Bone marrow (tissue), 2 donors: Measurements from ENCODE around the gene SIPA1L3.
"Not testable (repeated sequence)": the region's sequence is repeated elsewhere in the genome, so short reads cannot be mapped to it uniquely, and the experiment has no call there.

Source experiments
- DNase-seq, 2 donors: peaks; one replicate each; lab custom pipeline; 2025; lab: John Stamatoyannopoulos, UW

The SIPA1L3 gene

DNA sequence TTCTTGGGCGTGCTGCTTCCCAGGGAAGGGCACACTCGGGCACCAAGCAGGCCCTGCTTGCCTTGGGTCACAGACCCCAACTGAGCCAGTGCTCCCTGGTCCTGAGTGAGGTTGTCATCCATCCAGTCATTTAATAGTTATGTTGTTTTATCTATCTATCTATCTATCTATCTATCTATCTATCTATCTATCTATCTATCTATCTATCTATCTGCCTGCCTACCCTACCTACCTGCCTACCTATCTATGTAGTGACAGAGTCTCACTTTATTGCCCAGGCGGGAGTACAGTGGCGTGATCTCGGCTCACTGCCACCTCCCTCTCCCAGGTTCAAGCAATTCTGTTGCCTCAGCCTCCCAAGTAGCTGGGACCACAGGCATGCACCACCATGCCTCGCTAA, 164.0 kb downstream of the SIPA1L3 start:
- not testable (repeated sequence) for DNase-seq

DNA sequence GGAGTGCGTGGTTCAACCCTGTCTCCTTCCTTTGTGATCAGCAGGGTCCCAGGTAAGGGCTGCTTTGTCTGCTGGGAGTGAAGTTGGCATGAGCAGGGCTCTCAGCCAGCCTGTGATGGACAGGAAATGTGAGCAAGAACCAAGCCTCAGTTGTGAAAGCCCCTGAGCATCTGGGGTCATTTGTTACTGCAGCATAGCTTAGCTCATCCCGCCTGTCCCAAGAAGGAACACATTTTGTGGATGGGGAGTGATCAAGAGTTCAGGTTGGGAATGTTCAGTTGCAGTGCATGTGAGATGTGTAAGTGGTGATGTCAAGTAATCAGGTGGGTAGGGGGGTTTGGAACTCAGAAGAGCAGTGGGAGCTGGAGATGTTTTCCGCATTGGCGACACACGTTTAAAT, 164.6 kb downstream of the SIPA1L3 start:
- no peak for DNase-seq

DNA sequence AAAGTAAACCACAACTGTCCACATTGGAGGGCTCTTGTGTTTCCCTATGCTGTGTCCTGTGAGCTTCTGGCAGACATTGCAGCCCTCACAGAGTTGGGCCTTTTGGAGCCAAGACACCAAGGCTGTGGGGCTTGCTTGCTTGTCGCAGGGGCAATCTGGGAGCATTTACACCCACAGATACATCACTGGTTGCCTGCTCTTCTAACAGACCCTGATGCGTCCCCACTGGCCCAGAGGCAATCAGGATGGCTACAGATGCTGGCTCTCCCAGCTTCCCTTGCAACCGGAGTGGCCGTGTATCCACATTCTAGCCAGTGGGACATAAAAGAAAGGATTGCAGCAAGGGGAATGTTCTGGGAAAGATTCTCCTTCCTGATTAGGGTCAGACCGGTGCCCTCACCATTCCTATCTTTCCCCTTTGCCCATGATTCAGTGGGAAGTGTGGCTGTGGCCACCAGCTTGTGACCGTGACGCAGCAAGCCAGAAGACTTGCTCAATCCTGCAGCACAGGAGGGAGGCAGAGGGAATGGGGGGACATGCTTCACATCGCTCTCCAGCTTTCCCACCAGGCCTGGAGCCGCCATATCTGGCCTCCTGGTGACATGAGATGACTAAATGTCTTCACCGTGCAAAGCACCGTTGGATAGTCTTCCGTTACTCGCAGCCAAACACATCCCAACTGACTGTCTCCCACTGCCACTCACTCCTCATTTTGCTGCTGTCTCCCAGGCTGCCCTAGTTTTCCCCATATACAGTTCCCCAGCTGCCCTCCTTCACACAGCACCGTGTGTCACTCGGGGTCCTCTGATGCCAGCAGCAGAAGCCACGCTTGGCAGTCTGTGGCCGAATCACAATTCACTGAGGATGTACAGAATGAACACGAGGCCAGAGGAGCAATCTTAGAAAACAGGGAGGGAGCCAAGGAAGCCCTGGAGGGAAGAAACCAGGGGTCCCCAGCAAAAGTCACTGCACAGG, 166.1 kb downstream of the SIPA1L3 start:
- no peak for DNase-seq

DNA sequence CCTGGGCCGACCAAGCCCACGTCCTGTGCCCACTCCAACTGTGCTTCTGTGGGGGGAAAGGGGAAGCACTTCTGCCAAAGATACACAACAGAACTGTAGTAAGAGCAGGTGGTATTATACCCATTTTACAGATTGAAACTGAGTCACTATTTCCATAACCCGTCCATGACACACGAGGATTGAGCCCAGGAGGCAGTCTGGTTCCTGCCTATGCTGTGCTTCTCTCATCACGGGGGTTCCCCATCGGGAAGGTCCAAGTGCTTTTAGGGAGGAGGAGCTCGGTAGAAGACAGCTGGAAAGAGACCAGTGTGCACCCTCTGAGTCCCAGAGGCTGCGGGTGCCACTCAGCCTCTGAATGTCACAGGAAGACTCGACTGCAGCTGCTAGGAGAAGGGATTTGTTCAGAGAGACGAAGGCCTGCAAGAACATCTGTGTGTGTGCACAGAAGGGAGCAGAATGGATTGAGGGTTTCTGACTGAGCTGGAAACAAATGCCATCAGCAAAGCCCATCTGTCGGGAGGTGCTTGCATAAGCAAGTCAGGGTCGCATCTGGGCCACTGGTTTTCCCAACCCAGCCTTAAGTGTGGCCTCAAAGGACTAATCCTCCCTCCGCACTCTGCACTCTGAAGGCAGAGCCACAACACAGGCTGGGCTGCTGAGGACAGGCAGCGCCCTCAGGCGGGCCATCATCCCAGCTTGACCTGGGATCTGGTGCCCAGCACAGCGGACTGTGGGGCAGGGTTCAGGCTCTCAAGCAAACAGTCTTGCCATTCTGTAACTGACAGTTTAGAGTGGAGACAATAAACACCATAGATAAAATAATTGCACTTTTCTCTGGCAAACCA, 167.1 kb downstream of the SIPA1L3 start:
- no peak for DNase-seq

DNA sequence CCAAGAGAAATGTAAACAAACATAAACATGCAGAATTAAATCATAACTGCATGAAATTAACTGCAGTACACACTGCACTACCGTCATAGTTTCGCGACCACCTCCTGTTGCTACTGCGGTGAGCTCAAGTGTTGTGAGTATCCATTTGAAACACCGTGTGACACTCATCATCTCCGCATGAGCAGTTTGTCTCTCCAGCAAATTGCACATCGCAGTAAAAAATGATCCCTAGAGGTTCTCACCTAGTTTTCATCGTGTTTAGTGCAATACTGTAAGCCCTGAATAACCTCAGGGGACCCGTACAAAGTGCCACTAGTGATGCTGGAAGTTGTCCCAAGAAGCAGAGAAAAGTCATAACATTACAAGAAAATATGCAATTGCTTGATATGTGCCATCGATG, 169.3 kb downstream of the SIPA1L3 start:
- DNase-seq, result no peak

DNA sequence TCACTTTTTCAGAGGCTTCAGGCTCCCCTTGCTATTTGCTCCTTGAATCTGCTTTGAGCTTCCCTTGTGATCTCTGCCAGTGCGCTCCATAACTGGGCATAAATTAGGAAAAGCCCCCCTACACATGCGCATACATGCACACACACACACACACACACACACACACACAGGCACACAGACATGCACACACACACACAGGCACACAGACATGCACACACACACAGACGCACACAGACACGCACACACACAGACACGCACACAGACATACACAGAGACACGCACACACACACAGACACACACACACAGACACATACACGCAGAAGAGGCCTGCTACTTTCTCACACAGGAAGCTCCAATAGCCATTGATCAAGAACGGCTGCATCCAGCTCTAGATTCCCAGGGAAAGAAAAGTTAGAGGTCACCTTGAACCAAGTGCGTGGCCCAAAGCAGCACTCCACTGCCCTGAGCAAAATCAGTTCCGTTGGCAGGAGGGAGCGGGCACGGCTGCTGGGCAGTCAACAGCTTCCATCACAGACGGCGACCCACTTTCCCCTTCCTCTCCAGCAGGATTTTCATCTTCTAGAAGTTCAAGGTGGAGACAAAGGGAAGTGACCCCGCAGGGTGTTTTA, 171.4 kb downstream of the SIPA1L3 start:
- no peak for DNase-seq

DNA sequence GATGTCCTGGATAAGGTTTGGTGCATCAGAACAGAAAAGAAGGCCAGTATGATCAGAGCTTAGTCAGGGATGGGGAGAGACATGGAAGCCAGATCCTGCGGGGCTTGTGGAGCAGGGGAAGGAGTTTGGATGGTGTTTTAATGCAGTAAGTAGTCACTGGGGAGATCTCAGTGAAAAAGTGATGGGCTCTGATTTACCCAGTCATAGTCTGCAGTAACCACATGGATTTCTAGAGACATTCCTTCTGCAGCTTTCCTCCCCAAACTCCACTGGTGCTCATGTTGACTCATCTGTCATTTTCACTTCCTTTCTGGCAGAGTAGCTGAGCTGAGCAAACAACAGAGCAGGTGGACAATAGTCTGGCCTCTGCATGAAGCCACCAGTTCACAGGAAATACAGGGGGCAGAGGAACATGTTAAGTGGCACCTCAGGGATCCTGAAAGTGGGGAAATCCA, 172.9 kb downstream of the SIPA1L3 start:
- peak in 1 of 2 donors; percentile 9 for DNase-seq

DNA sequence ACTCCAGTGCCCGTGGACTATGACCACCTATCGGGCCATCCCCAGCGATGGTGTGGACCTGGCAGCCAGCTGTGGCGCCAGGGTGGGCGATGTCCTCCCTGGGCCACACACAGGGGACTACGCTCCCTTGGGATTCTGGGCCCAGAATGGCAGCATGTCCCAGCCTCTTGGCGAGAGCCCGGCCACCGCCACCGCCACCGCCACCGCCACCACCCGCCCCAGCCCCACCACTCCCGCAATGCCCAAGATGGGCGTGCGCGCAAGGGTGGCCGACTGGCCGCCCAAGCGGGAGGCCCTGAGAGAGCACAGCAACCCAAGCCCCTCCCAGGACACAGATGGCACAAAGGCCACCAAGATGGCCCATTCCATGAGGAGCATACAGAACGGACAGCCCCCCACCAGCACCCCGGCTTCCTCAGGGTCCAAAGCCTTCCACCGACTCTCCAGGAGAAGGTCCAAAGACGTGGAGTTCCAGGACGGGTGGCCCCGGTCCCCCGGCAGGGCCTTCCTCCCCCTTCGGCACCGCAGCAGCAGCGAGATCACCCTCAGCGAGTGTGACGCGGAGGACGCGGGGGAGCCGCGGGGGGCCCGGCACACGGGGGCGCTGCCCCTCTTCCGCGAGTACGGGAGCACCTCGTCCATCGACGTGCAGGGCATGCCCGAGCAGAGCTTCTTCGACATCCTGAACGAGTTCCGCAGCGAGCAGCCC, 174.7 kb downstream of the SIPA1L3 start:
- DNase-seq, result no peak

DNA sequence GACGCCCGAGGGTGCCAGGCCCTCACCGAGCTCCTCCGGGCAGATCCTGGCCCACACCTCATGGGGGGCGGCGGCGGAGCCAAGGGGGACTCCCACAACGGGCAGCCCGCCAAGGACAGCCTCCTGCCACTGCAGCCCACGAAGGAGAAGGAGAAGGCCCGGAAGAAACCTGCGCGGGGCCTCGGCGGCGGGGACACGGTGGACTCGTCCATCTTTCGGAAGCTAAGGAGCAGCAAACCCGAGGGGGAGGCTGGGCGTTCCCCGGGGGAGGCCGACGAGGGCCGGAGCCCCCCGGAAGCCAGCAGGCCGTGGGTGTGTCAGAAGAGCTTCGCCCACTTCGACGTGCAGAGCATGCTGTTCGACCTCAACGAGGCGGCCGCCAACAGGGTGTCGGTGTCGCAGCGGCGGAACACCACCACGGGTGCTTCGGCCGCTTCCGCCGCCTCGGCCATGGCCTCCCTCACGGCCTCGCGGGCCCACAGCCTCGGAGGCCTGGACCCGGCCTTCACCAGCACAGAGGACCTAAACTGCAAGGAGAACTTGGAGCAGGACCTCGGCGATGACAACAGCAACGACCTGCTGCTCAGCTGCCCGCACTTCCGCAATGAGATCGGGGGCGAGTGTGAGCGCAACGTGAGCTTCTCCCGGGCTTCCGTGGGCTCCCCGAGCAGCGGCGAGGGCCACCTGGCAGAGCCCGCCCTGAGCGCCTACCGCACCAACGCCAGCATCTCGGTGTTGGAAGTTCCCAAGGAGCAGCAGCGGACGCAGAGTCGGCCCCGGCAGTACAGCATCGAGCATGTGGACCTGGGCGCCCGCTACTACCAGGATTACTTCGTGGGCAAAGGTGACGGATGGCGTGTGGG, 175.5 kb downstream of the SIPA1L3 start:
- no peak for DNase-seq

DNA sequence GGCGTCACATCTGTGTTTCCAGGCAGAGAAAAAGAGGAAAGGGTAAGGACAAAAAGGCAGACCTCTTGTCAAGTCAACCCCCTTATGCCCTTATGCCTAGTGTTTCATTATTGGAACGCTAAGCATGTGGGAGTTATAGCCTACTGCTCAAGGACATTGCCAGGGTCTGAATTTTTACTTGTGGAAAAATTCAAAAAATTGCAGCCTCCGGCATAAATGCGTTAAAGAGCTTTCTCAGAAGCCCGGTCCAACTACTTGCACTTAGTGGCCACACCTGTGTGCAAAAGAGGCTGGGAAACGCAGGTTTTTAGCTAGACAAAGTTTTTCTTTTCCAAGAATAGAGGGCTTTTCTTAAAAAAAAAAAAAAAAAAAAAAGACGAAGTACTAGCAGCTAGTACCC, 177.2 kb downstream of the SIPA1L3 start:
- no peak for DNase-seq

DNA sequence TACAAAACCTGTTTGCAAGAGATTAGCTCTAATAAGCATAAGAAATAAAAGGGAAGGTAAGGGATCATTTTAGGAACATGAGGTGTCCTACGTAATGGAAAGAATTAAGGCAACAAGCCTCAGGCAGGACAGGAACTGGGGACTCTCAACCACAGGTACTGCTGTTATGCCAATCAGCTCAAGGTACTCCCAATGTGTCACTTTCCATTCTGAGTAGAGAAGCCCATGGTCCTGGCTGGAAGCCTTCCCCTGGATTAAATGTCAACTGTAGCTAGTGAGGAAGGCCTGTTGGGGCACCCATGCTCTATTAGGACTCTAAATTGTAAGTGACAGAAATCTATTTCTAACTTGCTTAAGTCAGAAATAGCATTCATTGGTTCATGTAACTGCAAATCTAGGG, 182.4 kb downstream of the SIPA1L3 start:
- no peak for DNase-seq

DNA sequence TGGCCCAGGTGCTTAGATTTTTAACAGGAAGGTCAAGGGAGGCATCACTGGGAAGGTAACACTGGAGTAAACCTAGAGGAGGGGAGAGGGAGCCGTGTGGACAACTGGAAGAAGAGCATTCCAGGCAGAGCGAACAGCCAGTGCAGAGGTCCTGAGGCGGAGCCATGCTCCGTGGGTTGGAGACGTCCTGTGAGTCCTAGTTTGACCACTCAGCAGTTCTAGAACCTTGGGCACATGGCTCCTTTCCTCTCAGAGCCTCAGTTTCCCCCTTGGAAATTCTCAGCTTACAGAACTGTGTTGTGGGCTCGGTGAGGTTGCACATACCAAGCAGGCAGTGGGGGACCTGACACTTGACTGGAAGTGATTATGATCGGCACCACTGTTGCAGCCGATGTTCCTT, 186.1 kb downstream of the SIPA1L3 start:
- no peak for DNase-seq

DNA sequence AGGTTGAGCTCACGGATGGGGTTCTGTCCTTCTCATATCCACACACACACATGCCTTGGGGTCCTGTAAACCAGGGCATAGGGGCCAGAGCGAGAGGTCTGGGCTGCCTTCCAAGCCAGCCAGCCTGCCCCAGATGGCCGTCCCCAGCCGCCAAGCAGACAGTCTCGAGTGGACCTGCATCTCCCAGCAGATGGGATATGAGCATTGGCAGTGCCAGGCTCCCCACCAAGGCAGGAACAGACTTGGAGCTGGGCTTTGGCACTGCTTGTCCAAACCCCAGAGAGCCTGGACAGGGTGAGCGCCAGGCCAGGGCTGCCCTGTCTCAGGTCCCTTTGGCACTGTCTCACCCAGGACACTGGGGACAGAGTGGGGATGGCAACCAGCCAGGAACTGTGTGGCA, 186.6 kb downstream of the SIPA1L3 start:
- no peak for DNase-seq

DNA sequence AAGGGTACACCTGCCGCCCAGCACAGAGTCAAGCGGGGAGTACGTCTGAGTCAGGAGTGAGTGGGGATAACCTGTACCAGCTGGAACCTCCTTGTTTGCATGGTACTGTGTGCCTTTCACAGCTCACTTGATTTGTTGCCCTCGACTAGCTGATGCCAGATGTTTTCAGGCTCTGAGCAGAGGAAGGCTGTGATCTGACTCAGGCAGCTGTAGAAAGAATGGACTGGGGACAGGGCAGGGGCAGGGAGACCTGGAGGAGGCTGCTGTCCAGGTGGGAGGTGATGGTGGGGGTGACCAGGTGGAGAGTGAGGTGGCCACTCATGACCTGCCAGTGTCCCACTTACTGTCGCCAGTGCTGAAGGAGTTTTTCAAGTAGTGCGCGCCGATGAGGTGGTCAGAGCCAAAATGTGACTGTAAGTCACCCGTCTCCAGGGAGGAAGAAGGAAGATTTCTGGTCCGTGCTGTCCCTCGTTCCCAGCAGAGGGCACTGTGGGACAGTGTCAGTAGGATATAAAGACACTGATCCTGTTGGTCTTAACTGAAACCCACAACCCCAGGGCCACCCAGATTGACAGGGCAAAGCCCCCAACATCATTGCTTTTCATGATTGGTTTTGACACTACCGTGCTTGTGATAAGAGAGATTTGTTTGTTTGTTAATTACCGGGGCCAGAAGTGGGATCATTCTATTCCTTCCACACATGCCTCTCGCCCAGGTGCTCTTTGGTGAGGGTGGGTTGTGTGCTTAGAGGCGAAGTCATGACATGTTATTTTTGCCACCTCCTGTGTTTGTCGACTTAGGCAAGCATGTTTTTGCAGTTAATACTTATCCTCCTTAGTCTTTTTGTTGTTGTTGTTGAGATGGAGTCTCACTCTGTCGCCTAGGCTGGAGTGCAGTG, 188.7 kb downstream of the SIPA1L3 start:
- peak; percentile 5 to 64 for DNase-seq

DNA sequence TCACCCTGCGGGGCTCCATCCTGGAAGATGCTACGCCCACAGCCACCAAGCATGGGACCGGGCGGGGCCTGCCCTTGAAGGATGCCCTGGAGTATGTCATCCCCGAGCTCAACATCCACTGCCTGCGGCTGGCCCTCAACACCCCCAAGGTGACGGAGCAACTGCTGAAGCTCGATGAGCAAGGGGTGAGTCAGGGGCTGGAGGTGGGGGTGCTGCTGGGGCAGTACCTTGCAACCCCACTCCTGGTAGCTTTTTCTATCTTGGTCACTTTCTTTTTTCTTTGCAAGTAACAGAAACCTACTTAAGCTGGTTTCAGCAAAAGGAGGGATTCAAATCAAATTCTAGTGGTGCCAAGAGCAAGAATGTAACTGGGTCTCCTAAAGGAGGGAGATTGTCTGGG, 193.0 kb downstream of the SIPA1L3 start:
- no peak for DNase-seq

DNA sequence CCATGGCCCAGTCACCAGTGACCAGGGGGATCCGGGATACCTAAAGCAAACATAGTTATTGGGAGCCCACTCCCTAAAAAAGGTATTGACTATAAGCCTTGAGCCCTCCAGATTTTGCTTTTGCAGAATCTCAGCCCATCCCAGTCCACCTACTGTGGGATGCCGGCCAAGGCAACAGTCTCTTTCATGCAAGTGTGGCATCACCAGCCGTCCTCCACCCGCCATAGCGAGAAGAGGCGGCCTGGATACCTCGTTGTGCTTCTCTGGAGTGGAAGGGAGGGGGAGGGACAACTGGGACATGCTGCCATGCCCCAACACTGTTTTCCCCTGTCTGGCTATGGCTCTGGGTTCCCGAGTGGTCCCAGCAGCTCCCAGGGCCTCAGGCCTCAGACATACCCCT, 193.6 kb downstream of the SIPA1L3 start:
- DNase-seq, result no peak

DNA sequence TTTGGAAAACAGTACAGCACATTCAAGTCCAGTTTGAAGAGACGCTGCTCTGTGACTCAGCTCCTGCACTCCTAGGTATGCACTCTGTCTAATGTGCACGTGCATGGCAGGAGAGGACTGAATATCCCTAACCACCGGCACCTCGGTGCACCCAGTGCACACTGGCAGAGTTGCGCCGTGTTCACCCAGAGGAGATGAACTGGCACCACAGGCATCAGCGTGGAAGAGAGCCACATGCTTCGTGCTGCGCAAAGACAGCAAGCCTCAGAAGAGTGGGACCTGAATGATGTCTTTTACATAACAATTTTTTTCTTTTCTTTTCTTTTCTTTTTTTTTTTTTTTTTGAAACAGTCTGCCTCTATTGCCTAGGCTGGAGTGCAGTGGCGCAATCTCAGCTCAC, 194.7 kb downstream of the SIPA1L3 start:
- no peak for DNase-seq

DNA sequence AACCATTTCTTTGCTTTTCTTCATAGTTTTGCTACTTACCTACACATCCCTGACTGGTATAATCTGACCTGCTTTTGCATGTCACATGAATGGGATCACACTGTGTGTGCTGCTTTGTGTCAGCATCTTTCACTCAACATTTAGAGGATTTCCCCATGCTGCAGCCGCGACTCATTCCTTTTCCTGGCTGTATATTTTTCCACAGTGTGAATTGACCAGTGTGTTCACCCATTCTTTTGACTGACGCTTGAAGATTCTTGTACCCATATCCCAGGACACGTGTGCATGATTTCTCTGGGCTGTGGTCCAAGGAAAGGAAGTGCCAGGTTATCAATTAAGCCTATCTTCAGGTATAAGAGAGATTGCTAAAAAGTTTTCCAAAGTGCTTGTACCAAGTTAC, 198.6 kb downstream of the SIPA1L3 start:
- no peak for DNase-seq

DNA sequence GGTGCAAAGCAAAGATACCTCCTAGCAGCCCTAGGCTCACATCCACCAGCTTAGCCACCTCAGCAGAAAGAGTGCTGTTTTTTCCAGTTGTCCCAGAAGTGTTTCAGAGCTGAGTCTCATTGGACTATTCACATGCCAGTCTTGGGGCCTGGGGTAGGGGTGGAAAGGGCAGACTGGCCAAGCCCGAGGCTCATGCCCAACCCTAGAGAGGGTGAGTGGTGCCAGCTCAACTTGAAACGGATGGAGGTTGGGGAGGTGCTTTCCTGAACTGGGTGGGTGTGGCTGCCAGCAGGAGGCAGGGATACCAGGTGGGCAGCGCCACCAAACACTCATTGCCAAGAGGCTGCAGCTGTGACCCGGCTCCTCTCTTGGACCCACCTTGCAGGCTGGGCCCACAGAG, 200.1 kb downstream of the SIPA1L3 start:
- no peak for DNase-seq

DNA sequence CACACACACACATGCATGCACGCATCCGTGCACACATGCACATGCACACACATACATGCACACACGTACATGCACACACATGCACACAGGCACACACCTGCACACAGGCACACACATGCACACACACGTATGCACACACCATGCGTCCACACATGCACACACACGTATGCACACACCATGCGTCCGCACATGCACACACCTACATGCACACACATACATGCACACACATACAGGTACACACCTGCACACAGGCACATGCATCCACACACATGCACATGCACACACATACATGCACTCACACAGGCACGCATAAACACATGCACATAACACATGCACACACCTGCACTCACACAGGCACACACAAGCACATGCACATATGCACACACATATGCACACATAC, 204.9 kb downstream of the SIPA1L3 start:
- DNase-seq, result no peak
